Neural cell (in vitro differentiated cells): ENCODE data around the gene RET. TPM values are rescaled to one million over a fixed set of nuclear protein-coding genes. Genes with fewer than 3 reads are reported as not detected.

Experiments used
- H2AFZ ChIP-seq: fragments of 200-600, 300-800 bp; sonication (generic), shearing (Covaris generic); 2 replicates; pipeline ENCODE4 v1.6.0; 2014; ENCODE audit warnings: low read depth, mild to moderate bottlenecking, antibody characterized with exemption, low read length, moderate library complexity
- H3F3A ChIP-seq: fragments of 200-600 bp; shearing (Covaris generic); 2 replicates; pipeline ENCODE4 v1.6.1; 2016; ENCODE audit warnings: mild to moderate bottlenecking, moderate library complexity, mixed read lengths, antibody characterized with exemption, low read length; ENCODE audit not compliant: insufficient read depth, poor library complexity, severe bottlenecking
- H3K27ac ChIP-seq: fragments of 200-600, 300-800 bp; sonication (generic), shearing (Covaris generic); 2 replicates; pipeline ENCODE4 v1.5.1; 2014; ENCODE audit warnings: mild to moderate bottlenecking, low read length, moderate library complexity
- H3K27me3 ChIP-seq: fragments of 300-800, 200-600 bp; sonication (generic), shearing (Covaris generic); 2 replicates; pipeline ENCODE4 v1.6.0; 2014; ENCODE audit warnings: mild to moderate bottlenecking, low read depth, low read length, moderate library complexity; ENCODE audit not compliant: insufficient read depth
- H3K36me3 ChIP-seq: fragments of 300-800, 200-600 bp; sonication (generic), shearing (Covaris generic); 2 replicates; pipeline ENCODE4 v1.5.1; 2014; ENCODE audit warnings: mild to moderate bottlenecking, antibody characterized with exemption, low read length, moderate library complexity; ENCODE audit not compliant: insufficient read depth
- H3K4me2 ChIP-seq: fragments of 300-800, 200-600 bp; sonication (generic), shearing (Covaris generic); 2 replicates; pipeline ENCODE4 v1.6.0; 2014; ENCODE audit warnings: mild to moderate bottlenecking, low read length
- H3K4me3 ChIP-seq: fragments of 300-800, 200-600 bp; sonication (generic), shearing (Covaris generic); 2 replicates; pipeline ENCODE4 v1.5.1; 2014; ENCODE audit warnings: mild to moderate bottlenecking, low read length, moderate library complexity
- H3K79me2 ChIP-seq: fragments of 200-600 bp; shearing (Covaris generic); replicated peaks from 2 replicates; pipeline ENCODE4 v1.6.0; 2014; ENCODE audit warnings: mild to moderate bottlenecking, low read length, moderate library complexity; ENCODE audit not compliant: insufficient read depth
- H3K9ac ChIP-seq: fragments of 300-800, 200-600 bp; sonication (generic), shearing (Covaris generic); 2 replicates; pipeline ENCODE4 v1.6.1; 2016; ENCODE audit warnings: mild to moderate bottlenecking, low read length, mixed read lengths
- H3K9me2 ChIP-seq: fragments of 200-600 bp; shearing (Covaris generic); 2 replicates; pipeline ENCODE4 v1.6.1; 2016; ENCODE audit warnings: mild to moderate bottlenecking, low read length, mixed read lengths; ENCODE audit not compliant: insufficient read depth
- H3K9me3 ChIP-seq: fragments of 200-600, 300-800 bp; sonication (generic), shearing (Covaris generic); 2 replicates; pipeline ENCODE4 v1.6.1; 2016; ENCODE audit warnings: mild to moderate bottlenecking, mixed run types, low read length, moderate library complexity, mixed read lengths
- H4K20me1 ChIP-seq: fragments of 200-600 bp; shearing (Covaris generic); 2 replicates; pipeline ENCODE4 v1.6.1; 2016; ENCODE audit warnings: mild to moderate bottlenecking, mixed run types; ENCODE audit not compliant: insufficient read depth
- EP300 ChIP-seq: fragments of 450-650 bp; conservative IDR thresholded peaks from 2 replicates; pipeline ENCODE4 v1.6.1; 2014; ENCODE audit warnings: antibody characterized with exemption, mild to moderate bottlenecking, moderate library complexity; ENCODE audit not compliant: poor library complexity, severe bottlenecking
- EZH2 ChIP-seq: fragments of 200-600, 300-800 bp; shearing (Covaris generic), sonication (generic); IDR thresholded peaks from 2 replicates; pipeline ENCODE4 v1.6.1; 2014; ENCODE audit warnings: antibody characterized with exemption, low read length, borderline replicate concordance, mild to moderate bottlenecking; ENCODE audit not compliant: insufficient read depth, poor library complexity, severe bottlenecking
- MXI1 ChIP-seq: fragments of 450-650 bp; conservative IDR thresholded peaks from 2 replicates; pipeline ENCODE4 v1.6.1; 2014; ENCODE audit warnings: antibody characterized with exemption, mild to moderate bottlenecking; ENCODE audit not compliant: poor library complexity, severe bottlenecking
- POLR2AphosphoS5 ChIP-seq: IDR thresholded peaks from 2 replicates; pipeline ENCODE4 v1.6.1; 2012
- RAD21 ChIP-seq: fragments of 450-650 bp; conservative IDR thresholded peaks from 2 replicates; pipeline ENCODE4 v1.6.1; 2014; ENCODE audit warnings: antibody characterized with exemption, mild to moderate bottlenecking, moderate library complexity
- SMC3 ChIP-seq: fragments of 450-650 bp; conservative IDR thresholded peaks from 2 replicates; pipeline ENCODE4 v1.6.1; 2014; ENCODE audit warnings: antibody characterized with exemption, mild to moderate bottlenecking, moderate library complexity; ENCODE audit not compliant: poor library complexity
- TAF1 ChIP-seq: IDR thresholded peaks from 2 replicates; pipeline ENCODE4 v1.6.1; 2012; ENCODE audit warnings: low read depth
- polyA plus RNA-seq: library from polyadenylated mRNA; depleted of rRNA; stranded (reverse); fragments of >200 nt; gene quantifications from 2 replicates; pipeline ENCODE4 v1.2.3, GENCODE V29; 2014
- TF ChIP-seq, protein P1 (sequence below): IDR thresholded peaks from 2 replicates; pipeline ENCODE4 v1.6.1; 2012; ENCODE audit warnings: borderline replicate concordance
- TF ChIP-seq, protein P2 (sequence below): fragments of 450-650 bp; IDR thresholded peaks from 2 replicates; pipeline ENCODE4 v1.5.1; 2014; ENCODE audit warnings: antibody characterized with exemption, mild to moderate bottlenecking, moderate library complexity; ENCODE audit not compliant: poor library complexity, severe bottlenecking

Gene RET
- polyA plus RNA-seq, 1 donor from 2014 or later, result 1.7 TPM

DNA sequence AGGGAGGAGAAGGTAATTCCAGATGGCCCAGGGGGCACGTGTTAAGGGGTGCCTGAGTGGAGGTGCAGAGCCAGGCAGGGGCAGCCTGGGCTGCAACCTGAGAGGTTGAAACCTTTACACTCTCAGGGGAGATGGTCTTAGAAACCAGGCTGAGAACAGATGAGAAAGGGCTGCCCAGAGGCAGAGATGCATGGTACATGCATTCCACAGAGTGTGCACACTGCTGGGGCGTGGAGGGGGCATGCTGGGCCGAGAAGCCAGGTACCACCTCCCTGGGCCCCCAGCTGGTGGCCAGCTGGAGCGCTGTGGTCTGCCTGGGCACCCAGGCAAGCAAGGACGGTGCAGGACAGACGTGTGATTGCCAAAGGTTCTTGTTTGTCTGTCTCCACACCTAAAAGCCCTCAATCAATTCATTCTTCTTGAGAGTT lies 47.2 kb downstream of the RET start:
- no peak overlapping the region for H2AFZ ChIP-seq
- TF ChIP-seq EZH2 (no peak), POLR2AphosphoS5 (no peak), SMC3 (no peak), MXI1 (no peak), RAD21 (no peak), EP300 (no peak), TAF1 (no peak)
- TF ChIP-seq, protein P1, sequence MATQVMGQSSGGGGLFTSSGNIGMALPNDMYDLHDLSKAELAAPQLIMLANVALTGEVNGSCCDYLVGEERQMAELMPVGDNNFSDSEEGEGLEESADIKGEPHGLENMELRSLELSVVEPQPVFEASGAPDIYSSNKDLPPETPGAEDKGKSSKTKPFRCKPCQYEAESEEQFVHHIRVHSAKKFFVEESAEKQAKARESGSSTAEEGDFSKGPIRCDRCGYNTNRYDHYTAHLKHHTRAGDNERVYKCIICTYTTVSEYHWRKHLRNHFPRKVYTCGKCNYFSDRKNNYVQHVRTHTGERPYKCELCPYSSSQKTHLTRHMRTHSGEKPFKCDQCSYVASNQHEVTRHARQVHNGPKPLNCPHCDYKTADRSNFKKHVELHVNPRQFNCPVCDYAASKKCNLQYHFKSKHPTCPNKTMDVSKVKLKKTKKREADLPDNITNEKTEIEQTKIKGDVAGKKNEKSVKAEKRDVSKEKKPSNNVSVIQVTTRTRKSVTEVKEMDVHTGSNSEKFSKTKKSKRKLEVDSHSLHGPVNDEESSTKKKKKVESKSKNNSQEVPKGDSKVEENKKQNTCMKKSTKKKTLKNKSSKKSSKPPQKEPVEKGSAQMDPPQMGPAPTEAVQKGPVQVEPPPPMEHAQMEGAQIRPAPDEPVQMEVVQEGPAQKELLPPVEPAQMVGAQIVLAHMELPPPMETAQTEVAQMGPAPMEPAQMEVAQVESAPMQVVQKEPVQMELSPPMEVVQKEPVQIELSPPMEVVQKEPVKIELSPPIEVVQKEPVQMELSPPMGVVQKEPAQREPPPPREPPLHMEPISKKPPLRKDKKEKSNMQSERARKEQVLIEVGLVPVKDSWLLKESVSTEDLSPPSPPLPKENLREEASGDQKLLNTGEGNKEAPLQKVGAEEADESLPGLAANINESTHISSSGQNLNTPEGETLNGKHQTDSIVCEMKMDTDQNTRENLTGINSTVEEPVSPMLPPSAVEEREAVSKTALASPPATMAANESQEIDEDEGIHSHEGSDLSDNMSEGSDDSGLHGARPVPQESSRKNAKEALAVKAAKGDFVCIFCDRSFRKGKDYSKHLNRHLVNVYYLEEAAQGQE, result no peak
- TF ChIP-seq, protein P2, sequence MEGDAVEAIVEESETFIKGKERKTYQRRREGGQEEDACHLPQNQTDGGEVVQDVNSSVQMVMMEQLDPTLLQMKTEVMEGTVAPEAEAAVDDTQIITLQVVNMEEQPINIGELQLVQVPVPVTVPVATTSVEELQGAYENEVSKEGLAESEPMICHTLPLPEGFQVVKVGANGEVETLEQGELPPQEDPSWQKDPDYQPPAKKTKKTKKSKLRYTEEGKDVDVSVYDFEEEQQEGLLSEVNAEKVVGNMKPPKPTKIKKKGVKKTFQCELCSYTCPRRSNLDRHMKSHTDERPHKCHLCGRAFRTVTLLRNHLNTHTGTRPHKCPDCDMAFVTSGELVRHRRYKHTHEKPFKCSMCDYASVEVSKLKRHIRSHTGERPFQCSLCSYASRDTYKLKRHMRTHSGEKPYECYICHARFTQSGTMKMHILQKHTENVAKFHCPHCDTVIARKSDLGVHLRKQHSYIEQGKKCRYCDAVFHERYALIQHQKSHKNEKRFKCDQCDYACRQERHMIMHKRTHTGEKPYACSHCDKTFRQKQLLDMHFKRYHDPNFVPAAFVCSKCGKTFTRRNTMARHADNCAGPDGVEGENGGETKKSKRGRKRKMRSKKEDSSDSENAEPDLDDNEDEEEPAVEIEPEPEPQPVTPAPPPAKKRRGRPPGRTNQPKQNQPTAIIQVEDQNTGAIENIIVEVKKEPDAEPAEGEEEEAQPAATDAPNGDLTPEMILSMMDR, result no peak
- no peaks in the 10 kb centered on the region for H3K27me3 ChIP-seq
- H3K4me2 ChIP-seq, result no peak overlapping the region
- H3K36me3 ChIP-seq, result no peaks in the 10 kb centered on the region
- H3K79me2 ChIP-seq, result no peaks in the 10 kb centered on the region
- H3K9ac ChIP-seq, result no peak overlapping the region
- H3K9me2 ChIP-seq, result no peaks in the 10 kb centered on the region
- H4K20me1 ChIP-seq, result no peaks in the 10 kb centered on the region
- no peak overlapping the region for H3K27ac ChIP-seq
- H3K4me3 ChIP-seq, result no peak overlapping the region
- no peaks in the 10 kb centered on the region for H3F3A ChIP-seq
- no peaks in the 10 kb centered on the region for H3K9me3 ChIP-seq

DNA sequence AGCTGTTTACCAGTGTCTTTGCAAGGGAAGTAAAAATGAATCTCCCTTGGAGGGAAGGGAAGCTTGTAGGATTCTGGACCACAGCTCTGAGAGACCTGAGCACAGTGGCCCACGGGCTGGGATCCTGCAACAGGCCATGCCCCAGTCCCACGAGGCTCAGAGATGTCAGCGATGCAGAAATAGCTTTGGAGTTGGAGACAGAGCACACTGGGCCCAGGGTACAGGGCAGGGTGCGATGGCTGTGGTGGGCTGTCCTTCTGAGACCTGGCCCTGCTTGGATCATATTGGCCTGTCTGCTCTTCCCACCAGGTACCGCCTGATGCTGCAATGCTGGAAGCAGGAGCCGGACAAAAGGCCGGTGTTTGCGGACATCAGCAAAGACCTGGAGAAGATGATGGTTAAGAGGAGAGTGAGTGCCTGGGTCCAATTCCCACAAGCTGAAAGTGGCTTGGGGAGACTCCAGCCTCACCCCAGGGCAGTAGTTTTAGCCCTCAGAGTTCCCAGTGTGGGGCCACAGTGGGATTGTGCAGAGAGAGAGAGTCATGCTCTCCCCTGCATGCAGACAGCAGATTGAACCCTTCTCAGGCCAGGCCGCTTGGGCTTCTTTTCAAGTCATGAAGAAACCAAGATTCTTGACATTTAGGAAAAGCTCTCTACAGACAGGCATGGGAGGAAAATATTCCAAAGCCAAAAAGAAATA lies 47.9 kb downstream of the RET start:
- Histone ChIP-seq H4K20me1 (no peaks in the 10 kb centered on the region), H3K79me2 (no peaks in the 10 kb centered on the region), H3F3A (no peaks in the 10 kb centered on the region), H3K4me2 (no peak overlapping the region), H3K27ac (no peak overlapping the region), H3K36me3 (no peaks in the 10 kb centered on the region), H2AFZ (no peak overlapping the region), H3K9ac (no peak overlapping the region), H3K9me3 (no peaks in the 10 kb centered on the region), H3K9me2 (no peaks in the 10 kb centered on the region), H3K4me3 (no peak overlapping the region), H3K27me3 (no peaks in the 10 kb centered on the region)
- no peak for TF ChIP-seq TAF1
- TF ChIP-seq EP300, result no peak
- no peak for TF ChIP-seq RAD21
- TF ChIP-seq POLR2AphosphoS5, result no peak
- no peak for TF ChIP-seq EZH2
- TF ChIP-seq, protein P1, result no peak
- TF ChIP-seq, protein P2, result no peak
- TF ChIP-seq SMC3, result no peak
- TF ChIP-seq MXI1, result no peak
